CMK (cell line): Measurements from ENCODE around the gene NME8.
"Not testable (repeated sequence)": the region's sequence is repeated elsewhere in the genome, so short reads cannot be mapped to it uniquely, and the experiment has no call there.

ENCODE experiments used
- DNase-seq: peaks from one replicate; pipeline ENCODE4 v3.0.0-alpha.2; 2010; ENCODE audit warnings: low read depth

Gene NME8, protein sequence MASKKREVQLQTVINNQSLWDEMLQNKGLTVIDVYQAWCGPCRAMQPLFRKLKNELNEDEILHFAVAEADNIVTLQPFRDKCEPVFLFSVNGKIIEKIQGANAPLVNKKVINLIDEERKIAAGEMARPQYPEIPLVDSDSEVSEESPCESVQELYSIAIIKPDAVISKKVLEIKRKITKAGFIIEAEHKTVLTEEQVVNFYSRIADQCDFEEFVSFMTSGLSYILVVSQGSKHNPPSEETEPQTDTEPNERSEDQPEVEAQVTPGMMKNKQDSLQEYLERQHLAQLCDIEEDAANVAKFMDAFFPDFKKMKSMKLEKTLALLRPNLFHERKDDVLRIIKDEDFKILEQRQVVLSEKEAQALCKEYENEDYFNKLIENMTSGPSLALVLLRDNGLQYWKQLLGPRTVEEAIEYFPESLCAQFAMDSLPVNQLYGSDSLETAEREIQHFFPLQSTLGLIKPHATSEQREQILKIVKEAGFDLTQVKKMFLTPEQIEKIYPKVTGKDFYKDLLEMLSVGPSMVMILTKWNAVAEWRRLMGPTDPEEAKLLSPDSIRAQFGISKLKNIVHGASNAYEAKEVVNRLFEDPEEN

GRCh38 chr7:37848297-37848696 is at the start of gene NME8:
NME8 (plus strand) TSS chr7:37848597; CDS start chr7:37850267, 1,670 bp downstream.
- no peak for DNase-seq

- no peak for DNase-seq
Observed at GRCh38 chr7:37806152-37806551, 42.2 kb upstream of the NME8 start.

GRCh38 chr7:37812161-37812580 is 36.2 kb upstream of the NME8 start:
- DNase-seq = not testable (repeated sequence)

DNA sequence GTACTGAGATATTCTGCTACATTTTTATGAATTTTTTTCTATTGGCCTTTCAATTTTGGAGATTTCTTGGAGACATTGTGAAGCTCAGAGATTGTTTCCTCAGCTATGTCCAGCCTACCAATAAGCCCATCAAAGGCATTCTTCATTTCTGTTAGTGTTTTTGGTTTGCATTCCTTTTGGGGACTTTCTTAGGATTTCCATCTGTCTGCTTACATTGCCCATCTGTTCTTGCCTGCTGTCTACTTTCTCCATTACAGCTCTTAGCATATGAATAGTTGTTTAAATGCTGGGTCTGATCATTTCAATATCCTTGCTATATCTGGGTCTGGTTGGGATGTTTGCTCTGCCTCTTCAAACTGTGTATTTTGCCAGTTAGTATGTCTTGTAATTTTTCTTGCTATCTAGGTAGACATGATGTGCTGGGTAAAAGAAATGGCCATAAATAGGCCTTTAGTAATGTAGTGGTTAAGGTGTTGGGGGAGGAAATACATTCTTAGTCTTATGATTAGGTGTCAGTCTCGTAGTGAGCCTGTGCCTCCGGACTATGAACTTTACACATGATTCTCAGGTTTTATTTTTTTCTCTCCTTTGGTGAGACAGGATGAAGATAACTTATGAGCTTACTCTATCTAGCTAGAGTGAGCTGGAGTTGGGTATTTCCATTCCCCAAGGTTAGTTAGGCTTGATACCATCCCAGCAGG is 32.6 kb upstream of the NME8 start:
- DNase-seq = no peak

DNA sequence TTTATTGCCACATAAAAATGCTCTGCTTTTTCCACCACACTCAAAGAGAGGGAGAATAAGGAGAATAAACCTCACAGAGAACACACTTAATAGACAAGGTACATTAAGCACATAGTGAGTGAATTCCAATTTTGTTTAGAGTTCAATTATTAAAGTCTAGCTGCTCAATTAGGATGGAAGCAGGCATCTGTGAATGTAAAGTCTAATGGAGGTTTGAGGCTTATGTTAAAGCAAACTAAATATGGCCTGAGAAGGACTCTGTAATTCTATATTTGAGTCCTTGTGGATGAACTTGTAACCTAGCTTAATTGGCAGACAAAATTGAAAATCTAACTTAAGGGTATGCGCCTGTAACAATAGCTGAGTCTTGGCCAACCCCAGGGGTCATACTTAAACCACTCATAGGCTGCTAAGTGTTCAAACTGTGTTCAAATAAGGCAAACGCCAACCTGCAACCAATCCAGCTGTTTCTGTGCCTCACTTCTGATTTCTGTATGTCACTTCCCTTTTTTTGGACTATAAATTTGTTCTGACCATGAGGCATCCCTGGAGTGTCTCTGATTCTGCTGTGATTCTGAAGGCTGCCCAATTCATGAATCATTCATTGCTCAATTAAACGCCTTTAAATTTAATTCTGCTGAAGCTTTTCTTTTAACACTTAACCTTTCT is 31.3 kb upstream of the NME8 start:
- no peak for DNase-seq

DNA sequence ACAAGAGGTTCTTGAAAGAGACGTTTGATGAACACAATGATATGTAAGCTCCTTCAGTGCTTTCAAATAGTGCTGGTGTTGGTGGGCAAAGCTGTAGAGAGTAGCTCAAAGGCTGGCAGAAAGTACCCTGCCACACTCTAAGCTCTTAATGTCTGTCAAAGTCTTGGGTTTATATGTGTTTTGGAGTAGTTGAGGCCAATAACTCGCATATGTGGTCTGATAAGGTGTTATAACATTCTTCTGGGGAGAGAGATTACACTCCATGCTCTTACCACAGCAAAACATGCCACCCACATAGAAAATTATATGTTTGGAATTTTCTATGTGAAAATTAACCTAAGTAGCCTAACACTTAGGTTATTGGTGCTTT is 30.8 kb upstream of the NME8 start:
- DNase-seq = no peak

GRCh38 chr7:37817996-37818720 is 30.2 kb upstream of the NME8 start:
- DNase-seq = no peak

DNA sequence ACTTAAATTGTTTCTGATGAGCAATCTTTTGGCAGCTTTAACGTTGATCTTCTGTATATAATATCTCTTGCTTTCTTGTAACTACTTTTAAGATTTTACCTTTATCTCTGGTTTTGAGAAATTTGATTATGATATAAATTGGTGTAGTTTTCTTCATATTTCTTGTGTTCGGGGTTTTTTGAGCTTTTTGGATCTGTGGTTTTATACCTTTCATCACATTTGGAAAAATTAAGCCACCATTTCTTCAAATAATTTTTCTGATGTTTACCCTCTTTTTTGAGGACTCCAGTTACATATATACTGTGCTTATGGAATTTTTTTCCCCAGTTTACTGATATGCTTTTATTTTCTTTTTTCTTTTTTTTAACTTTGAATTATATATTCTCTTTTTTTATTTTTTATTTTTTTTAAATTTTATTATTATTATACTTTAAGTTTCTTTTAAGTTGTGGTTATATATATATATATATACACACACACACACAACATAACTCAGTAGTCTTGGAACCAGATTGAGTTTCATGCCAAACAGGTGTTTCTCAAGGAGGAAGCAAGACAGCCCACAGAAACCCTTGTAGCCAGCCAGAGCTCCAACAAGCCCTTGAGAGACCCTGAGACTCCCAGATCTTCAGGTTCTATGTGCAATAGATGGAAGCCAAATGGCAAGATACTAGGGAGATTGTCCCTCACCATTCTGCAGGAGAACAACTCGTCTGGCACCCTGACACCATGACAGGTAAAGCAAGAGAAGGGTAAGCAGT is 27.5 kb upstream of the NME8 start:
- DNase-seq = no peak

GRCh38 chr7:37822946-37823345 is 25.5 kb upstream of the NME8 start:
- DNase-seq = no peak

GRCh38 chr7:37823557-37823956 is 24.8 kb upstream of the NME8 start:
- no peak for DNase-seq

- no peak for DNase-seq
Observed at GRCh38 chr7:37825038-37825437, 23.4 kb upstream of the NME8 start.

- no peak for DNase-seq
Observed at GRCh38 chr7:37826825-37827224, 21.6 kb upstream of the NME8 start.

- DNase-seq = no peak
Observed at GRCh38 chr7:37831244-37831643, 17.2 kb upstream of the NME8 start.

DNA sequence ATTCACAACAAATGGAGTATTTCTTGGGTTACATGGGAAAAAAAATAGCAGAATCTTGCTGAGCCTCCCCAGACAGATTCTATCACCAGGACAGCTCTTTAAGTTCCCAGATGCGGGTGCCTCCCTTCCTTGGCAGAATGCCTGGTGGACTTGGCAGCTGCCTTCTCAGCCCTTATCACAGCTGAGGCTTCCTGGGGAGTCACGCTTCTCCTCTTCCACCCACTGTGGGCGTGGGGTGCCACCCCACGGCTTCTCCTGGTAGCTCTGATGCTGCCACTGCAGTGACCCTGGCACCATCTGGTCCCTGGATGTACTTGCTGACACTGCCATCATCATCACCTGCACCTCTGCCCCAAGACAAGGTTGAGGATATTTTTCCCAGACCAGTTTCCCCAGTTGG is 16.2 kb upstream of the NME8 start:
- peak; percentile 51 for DNase-seq

DNA sequence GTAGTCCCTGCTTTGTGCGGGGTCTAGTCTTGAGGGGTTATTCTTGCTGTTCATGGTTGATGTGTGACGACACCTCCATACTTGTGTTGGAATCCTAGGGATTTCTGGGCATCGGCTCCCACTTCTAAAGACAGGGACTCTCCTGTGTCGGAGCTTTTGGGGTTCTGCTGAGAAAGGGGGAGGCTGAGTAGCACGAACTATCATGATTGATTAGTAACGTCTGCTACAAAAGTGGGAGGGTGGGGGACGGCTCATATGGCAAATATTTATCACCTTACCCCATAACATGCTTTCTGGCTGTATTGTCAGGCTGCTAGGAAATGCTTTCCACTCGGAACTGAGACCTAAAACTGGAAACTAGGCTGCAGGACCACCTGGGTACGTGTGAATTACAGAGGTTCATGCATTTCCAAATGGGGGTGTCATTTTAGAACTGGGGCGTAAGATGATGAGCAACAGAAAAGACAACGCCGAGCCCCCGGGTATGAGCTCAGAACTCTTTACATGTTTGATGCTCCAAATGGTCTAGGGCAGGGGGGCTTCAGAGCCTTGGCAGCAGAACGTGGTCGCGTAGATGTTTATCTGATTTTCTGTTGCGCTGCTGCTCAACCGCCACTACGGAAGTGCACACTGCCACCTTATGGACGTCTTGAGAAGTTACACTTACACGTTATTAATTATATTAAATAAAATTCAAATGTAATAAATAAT is 15.1 kb upstream of the NME8 start:
- DNase-seq = peak; percentile 18

DNA sequence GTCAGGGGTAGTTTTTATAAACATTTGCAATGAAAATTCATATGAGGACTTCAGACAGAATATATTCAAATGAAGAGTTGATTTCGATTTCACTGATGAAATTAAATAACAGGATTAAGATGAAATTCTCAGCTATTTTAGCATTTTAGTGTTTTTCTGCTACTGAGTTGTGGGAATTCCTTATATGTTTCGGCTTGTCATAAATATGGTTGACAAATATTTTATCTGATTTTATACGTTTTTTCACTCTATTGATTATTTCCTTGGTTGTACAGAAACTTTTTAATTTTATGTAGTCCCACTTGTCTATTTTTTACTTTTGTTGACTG is 14.6 kb upstream of the NME8 start:
- DNase-seq = no peak

- peak; percentile 9 for DNase-seq
Observed at GRCh38 chr7:37853468-37853867, 5.1 kb downstream of the NME8 start.

DNA sequence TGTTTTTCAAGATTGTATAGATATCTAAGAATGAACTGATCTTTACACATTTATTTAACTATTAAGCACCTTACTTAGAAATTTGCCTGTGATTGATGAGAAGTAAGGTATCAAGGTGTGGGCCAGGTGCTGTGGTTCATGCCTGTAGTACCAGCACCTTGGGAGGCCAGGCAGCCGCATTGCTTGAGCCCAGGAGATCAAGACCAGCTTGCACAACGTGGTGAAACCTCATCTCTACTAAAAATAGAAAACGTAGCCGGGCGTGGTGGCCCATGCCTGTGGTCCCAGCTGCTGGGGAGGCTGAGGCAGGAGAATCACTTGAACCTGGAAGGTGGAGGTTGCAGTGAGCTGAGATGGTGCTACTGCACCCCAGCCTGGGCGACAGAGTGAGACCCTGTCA is 33.7 kb downstream of the NME8 start:
- DNase-seq = no peak

- DNase-seq = no peak
Observed at GRCh38 chr7:37893359-37893758, 45.0 kb downstream of the NME8 start.

- no peak for DNase-seq
Observed at GRCh38 chr7:37894671-37895070, 46.3 kb downstream of the NME8 start.
